ENCODE measurements around the gene LEKR1. TPM values are rescaled to one million over a fixed set of nuclear protein-coding genes. Genes with fewer than 3 reads are reported as not detected.
"Not testable (repeated sequence)": the region's sequence is repeated elsewhere in the genome, so short reads cannot be mapped to it uniquely, and the experiment has no call there.

Gene LEKR1
- total RNA-seq, 1 donor from 2014 or later, result 0.57 TPM

DNA sequence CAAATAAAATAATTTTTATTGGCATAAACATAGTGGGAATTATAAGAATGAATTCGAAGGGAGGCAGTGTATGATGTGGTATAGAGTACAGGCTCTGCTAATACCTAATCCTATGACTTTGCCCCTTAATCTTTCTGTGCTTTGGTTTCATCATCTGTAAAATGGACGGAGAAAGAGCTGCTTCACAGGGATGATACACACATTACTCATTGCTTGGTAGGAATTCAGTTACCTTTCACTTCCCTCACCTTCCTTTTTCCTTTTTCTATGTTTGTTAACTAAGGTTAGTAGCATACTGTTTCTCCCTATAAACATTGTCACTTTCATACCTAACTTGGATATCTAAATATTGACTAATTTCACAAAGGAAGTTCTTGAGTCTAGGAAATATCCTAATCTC, 36.2 kb downstream of the LEKR1 start:
- H3K27me3 Mint-ChIP-seq (ENCODE audit: insufficient read depth), result peaks cover 6% of the 10 kb centered on the region
- no peaks in the 10 kb centered on the region for H3K9me3 Mint-ChIP-seq
- H3K36me3 Mint-ChIP-seq (ENCODE audit: low read depth), result no peaks in the 10 kb centered on the region
- DNase-seq (ENCODE audit: low spot score), result no peak
- no peak overlapping the region for H3K4me3 Mint-ChIP-seq
- H3K4me1 Mint-ChIP-seq (ENCODE audit: low read depth), result no peaks in the 10 kb centered on the region
- intact Hi-C loops (cut with micrococcal nuclease), result no loop called here
- no peak overlapping the region for H3K27ac Mint-ChIP-seq

GRCh38 chr3:156865732-156866131, 39.6 kb downstream of the LEKR1 start:
- Mint-ChIP-seq H3K27ac (no peak overlapping the region), H3K36me3 (ENCODE audit: low read depth) (no peaks in the 10 kb centered on the region), H3K4me1 (ENCODE audit: low read depth) (no peaks in the 10 kb centered on the region), H3K9me3 (no peaks in the 10 kb centered on the region), H3K27me3 (ENCODE audit: insufficient read depth) (peaks cover 3% of the 10 kb centered on the region), H3K4me3 (no peak overlapping the region)
- intact Hi-C loops (cut with micrococcal nuclease), result no loop called here
- no peak for DNase-seq (ENCODE audit: low spot score)

GRCh38 chr3:156867174-156867573, 41.0 kb downstream of the LEKR1 start:
- Mint-ChIP-seq H3K4me3 (no peak overlapping the region), H3K4me1 (ENCODE audit: low read depth) (no peaks in the 10 kb centered on the region), H3K9me3 (peaks cover 3% of the 10 kb centered on the region), H3K27ac (no peak overlapping the region), H3K27me3 (ENCODE audit: insufficient read depth) (peaks cover 7% of the 10 kb centered on the region), H3K36me3 (ENCODE audit: low read depth) (no peaks in the 10 kb centered on the region)
- no peak for DNase-seq (ENCODE audit: low spot score)
- intact Hi-C loops (cut with micrococcal nuclease), result no loop called here

GRCh38 chr3:156867920-156868319, 41.8 kb downstream of the LEKR1 start:
- no peak for DNase-seq (ENCODE audit: low spot score)
- Mint-ChIP-seq H3K27me3 (ENCODE audit: insufficient read depth) (peaks cover 7% of the 10 kb centered on the region), H3K4me1 (ENCODE audit: low read depth) (no peaks in the 10 kb centered on the region), H3K9me3 (peaks cover 8% of the 10 kb centered on the region), H3K27ac (no peak overlapping the region), H3K36me3 (ENCODE audit: low read depth) (no peaks in the 10 kb centered on the region), H3K4me3 (no peak overlapping the region)
- intact Hi-C loops (cut with micrococcal nuclease), result no loop called here

- DNase-seq (ENCODE audit: low spot score), result no peak
- Mint-ChIP-seq H3K4me1 (ENCODE audit: low read depth) (no peaks in the 10 kb centered on the region), H3K27ac (no peak overlapping the region), H3K36me3 (ENCODE audit: low read depth) (peaks cover 1% of the 10 kb centered on the region), H3K9me3 (peaks cover 56% of the 10 kb centered on the region), H3K4me3 (no peak overlapping the region), H3K27me3 (ENCODE audit: insufficient read depth) (peaks cover 7% of the 10 kb centered on the region)
- intact Hi-C loops (cut with micrococcal nuclease), result no loop called here
Measured at GRCh38 chr3:156873906-156874305, 47.8 kb downstream of the LEKR1 start.

GRCh38 chr3:156879491-156879890, 53.3 kb downstream of the LEKR1 start:
- H3K9me3 Mint-ChIP-seq, result peaks cover 61% of the 10 kb centered on the region
- H3K27ac Mint-ChIP-seq; DNase-seq (ENCODE audit: low spot score); H3K4me3 Mint-ChIP-seq; H3K27me3 Mint-ChIP-seq (ENCODE audit: insufficient read depth); H3K4me1 Mint-ChIP-seq (ENCODE audit: low read depth); H3K36me3 Mint-ChIP-seq (ENCODE audit: low read depth); intact Hi-C loops (cut with micrococcal nuclease): not testable (repeated sequence)

- H3K4me3 Mint-ChIP-seq, result no peak overlapping the region
- H3K27ac Mint-ChIP-seq, result no peak overlapping the region
- intact Hi-C loops (cut with micrococcal nuclease), result no loop called here
- no peaks in the 10 kb centered on the region for H3K4me1 Mint-ChIP-seq (ENCODE audit: low read depth)
- peaks cover 16% of the 10 kb centered on the region for H3K9me3 Mint-ChIP-seq
- H3K36me3 Mint-ChIP-seq (ENCODE audit: low read depth), result no peaks in the 10 kb centered on the region
- H3K27me3 Mint-ChIP-seq (ENCODE audit: insufficient read depth), result peaks cover 10% of the 10 kb centered on the region
- DNase-seq (ENCODE audit: low spot score), result no peak
Measured at GRCh38 chr3:156885761-156886160, 59.6 kb downstream of the LEKR1 start.

GRCh38 chr3:156888176-156888575, 62.0 kb downstream of the LEKR1 start:
- Mint-ChIP-seq H3K27me3 (ENCODE audit: insufficient read depth) (peaks cover 10% of the 10 kb centered on the region), H3K4me1 (ENCODE audit: low read depth) (no peaks in the 10 kb centered on the region), H3K27ac (no peak overlapping the region), H3K4me3 (no peak overlapping the region), H3K36me3 (ENCODE audit: low read depth) (no peaks in the 10 kb centered on the region), H3K9me3 (peaks cover 14% of the 10 kb centered on the region)
- intact Hi-C loops (cut with micrococcal nuclease), result no loop called here
- no peak for DNase-seq (ENCODE audit: low spot score)

- intact Hi-C loops (cut with micrococcal nuclease), result no loop called here
- Mint-ChIP-seq H3K4me1 (ENCODE audit: low read depth) (no peaks in the 10 kb centered on the region), H3K27me3 (ENCODE audit: insufficient read depth) (peaks cover 10% of the 10 kb centered on the region), H3K36me3 (ENCODE audit: low read depth) (no peaks in the 10 kb centered on the region), H3K9me3 (peaks cover 11% of the 10 kb centered on the region), H3K27ac (no peak overlapping the region), H3K4me3 (no peak overlapping the region)
- DNase-seq (ENCODE audit: low spot score), result no peak
Measured at GRCh38 chr3:156888576-156888975, 62.4 kb downstream of the LEKR1 start.

DNA sequence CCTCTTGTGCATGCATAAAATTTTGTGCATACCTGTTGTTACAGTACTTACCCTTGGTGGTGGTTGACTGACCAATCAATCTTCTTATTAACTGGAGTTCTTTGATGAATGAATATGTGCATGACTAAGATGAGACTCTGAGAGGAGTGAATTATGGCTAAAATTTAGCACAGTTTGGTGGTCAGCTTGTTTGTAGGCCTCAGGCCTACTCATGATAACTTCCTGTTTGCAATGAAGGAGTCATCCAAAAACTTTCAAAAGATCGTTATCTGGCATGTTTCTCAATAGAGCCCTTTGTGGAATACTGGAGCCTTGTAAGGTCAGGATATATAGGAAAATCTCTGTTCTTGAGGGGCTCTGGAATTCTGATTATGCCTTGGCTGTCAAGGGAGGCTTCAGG, 66.5 kb downstream of the LEKR1 start:
- no peaks in the 10 kb centered on the region for H3K36me3 Mint-ChIP-seq (ENCODE audit: low read depth)
- peaks cover 19% of the 10 kb centered on the region for H3K9me3 Mint-ChIP-seq
- intact Hi-C loops (cut with micrococcal nuclease), result no loop called here
- no peaks in the 10 kb centered on the region for H3K4me1 Mint-ChIP-seq (ENCODE audit: low read depth)
- H3K27ac Mint-ChIP-seq, result no peak overlapping the region
- no peak for DNase-seq (ENCODE audit: low spot score)
- H3K4me3 Mint-ChIP-seq, result no peak overlapping the region
- H3K27me3 Mint-ChIP-seq (ENCODE audit: insufficient read depth), result peaks cover 8% of the 10 kb centered on the region

DNA sequence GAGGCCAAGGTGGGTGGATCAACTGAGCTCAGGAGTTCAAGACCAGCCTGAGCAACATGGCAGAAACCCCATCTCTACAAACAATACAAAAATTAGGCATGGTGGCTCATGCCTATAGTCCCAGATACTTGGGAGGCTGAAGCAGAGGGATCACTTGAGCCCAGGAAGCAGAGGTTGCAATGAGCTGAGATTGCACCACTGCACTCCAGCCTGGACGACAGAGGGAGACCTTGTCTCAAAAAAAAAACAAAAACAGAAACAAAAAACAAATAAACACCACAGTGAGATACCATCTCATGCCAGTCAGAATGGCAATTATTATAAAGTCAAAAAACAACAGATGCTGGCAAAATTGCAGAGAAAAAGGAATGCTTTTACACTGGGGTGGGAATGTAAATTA, 69.2 kb downstream of the LEKR1 start:
- H3K36me3 Mint-ChIP-seq (ENCODE audit: low read depth); DNase-seq (ENCODE audit: low spot score); H3K27me3 Mint-ChIP-seq (ENCODE audit: insufficient read depth); intact Hi-C loops (cut with micrococcal nuclease); H3K27ac Mint-ChIP-seq; H3K4me1 Mint-ChIP-seq (ENCODE audit: low read depth); H3K4me3 Mint-ChIP-seq: not testable (repeated sequence)
- peaks cover 19% of the 10 kb centered on the region for H3K9me3 Mint-ChIP-seq

- H3K27me3 Mint-ChIP-seq (ENCODE audit: insufficient read depth); H3K27ac Mint-ChIP-seq; intact Hi-C loops (cut with micrococcal nuclease); H3K4me3 Mint-ChIP-seq; DNase-seq (ENCODE audit: low spot score); H3K36me3 Mint-ChIP-seq (ENCODE audit: low read depth); H3K4me1 Mint-ChIP-seq (ENCODE audit: low read depth): not testable (repeated sequence)
- peaks cover 19% of the 10 kb centered on the region for H3K9me3 Mint-ChIP-seq
Measured at GRCh38 chr3:156897851-156898250, 71.7 kb downstream of the LEKR1 start.

- DNase-seq (ENCODE audit: low spot score), result no peak
- Mint-ChIP-seq H3K9me3 (peaks cover 19% of the 10 kb centered on the region), H3K4me1 (ENCODE audit: low read depth) (no peaks in the 10 kb centered on the region), H3K27me3 (ENCODE audit: insufficient read depth) (peaks cover 4% of the 10 kb centered on the region), H3K27ac (no peak overlapping the region), H3K4me3 (no peak overlapping the region), H3K36me3 (ENCODE audit: low read depth) (no peaks in the 10 kb centered on the region)
- intact Hi-C loops (cut with micrococcal nuclease), result no loop called here
Measured at GRCh38 chr3:156898296-156898880, 72.2 kb downstream of the LEKR1 start.

- H3K9me3 Mint-ChIP-seq, result peaks cover 8% of the 10 kb centered on the region
- intact Hi-C loops (cut with micrococcal nuclease), result no loop called here
- peaks cover 8% of the 10 kb centered on the region for H3K27me3 Mint-ChIP-seq (ENCODE audit: insufficient read depth)
- no peak for DNase-seq (ENCODE audit: low spot score)
- no peaks in the 10 kb centered on the region for H3K36me3 Mint-ChIP-seq (ENCODE audit: low read depth)
- H3K27ac Mint-ChIP-seq, result no peak overlapping the region
- H3K4me3 Mint-ChIP-seq, result no peak overlapping the region
- H3K4me1 Mint-ChIP-seq (ENCODE audit: low read depth), result no peaks in the 10 kb centered on the region
Measured at GRCh38 chr3:156899951-156900350, 73.8 kb downstream of the LEKR1 start.
